ENCODE results near the gene ZNF599.

- TF ChIP-seq, protein P1, sequence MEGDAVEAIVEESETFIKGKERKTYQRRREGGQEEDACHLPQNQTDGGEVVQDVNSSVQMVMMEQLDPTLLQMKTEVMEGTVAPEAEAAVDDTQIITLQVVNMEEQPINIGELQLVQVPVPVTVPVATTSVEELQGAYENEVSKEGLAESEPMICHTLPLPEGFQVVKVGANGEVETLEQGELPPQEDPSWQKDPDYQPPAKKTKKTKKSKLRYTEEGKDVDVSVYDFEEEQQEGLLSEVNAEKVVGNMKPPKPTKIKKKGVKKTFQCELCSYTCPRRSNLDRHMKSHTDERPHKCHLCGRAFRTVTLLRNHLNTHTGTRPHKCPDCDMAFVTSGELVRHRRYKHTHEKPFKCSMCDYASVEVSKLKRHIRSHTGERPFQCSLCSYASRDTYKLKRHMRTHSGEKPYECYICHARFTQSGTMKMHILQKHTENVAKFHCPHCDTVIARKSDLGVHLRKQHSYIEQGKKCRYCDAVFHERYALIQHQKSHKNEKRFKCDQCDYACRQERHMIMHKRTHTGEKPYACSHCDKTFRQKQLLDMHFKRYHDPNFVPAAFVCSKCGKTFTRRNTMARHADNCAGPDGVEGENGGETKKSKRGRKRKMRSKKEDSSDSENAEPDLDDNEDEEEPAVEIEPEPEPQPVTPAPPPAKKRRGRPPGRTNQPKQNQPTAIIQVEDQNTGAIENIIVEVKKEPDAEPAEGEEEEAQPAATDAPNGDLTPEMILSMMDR (IDR thresholded peaks at IDR 0.05): no peak
- no peak for TF ChIP-seq POLR2A (IDR thresholded peaks at IDR 0.05)
Observed at GRCh38 chr19:34725400-34725799, 47.6 kb downstream of the ZNF599 start.
